IMR-90 (cell line): ENCODE results near the gene STOX1. TPM values are rescaled to one million over a fixed set of nuclear protein-coding genes. Genes with fewer than 3 reads are reported as not detected.

Experiments
- ATAC-seq: fragments of 200-7000 bp; cut with Tn5 transposase; 2 replicates; pipeline ENCODE4 v1.9.1; 2020; ENCODE audit warnings: low read depth, mild to moderate bottlenecking, moderate library complexity
- BruUV-seq: library from RNA; stranded (reverse); fragments of 400-500 nt; replicated peaks from 2 replicates; lab custom pipeline; 2021; lab: Mats Ljungman, UMichigan
- CTCF ChIA-PET: fragments of 300-600 bp; formaldehyde crosslinking; extraction: SDS; loops from one replicate; lab custom pipeline; 2021; ENCODE audit warnings: antibody characterized with exemption; lab: Yijun Ruan, JAX
- POLR2A ChIA-PET: fragments of 300-600 bp; sonication (Branson Sonifier 250); formaldehyde crosslinking; loops from one replicate; lab custom pipeline; 2022; ENCODE audit warnings: antibody characterized with exemption; ENCODE audit not compliant: unreplicated experiment; lab: Charles Lee
- DNase-seq: peaks from one replicate; pipeline ENCODE4 v3.0.0; 2013
- H2AFZ ChIP-seq: replicated peaks from 2 replicates; pipeline ENCODE3; 2013; ENCODE audit warnings: low read length, mild to moderate bottlenecking; ENCODE audit not compliant: poor library complexity
- H2AK5ac ChIP-seq: 2 replicates; pipeline ENCODE4 v1.6.1; 2013; ENCODE audit warnings: low read depth, low read length, inconsistent platforms
- H2AK9ac ChIP-seq: replicated peaks from 2 replicates; pipeline ENCODE3; 2013; ENCODE audit warnings: mild to moderate bottlenecking, low read depth, low read length, moderate library complexity; ENCODE audit not compliant: poor library complexity
- H2BK120ac ChIP-seq: 2 replicates; pipeline ENCODE4 v1.6.1; 2013; ENCODE audit warnings: low read depth, low read length, inconsistent platforms
- H2BK15ac ChIP-seq: 3 replicates; pipeline ENCODE4 v1.6.1; 2013; ENCODE audit warnings: low read depth, low read length, inconsistent platforms
- H2BK20ac ChIP-seq: 2 replicates; pipeline ENCODE4 v1.6.1; 2013; ENCODE audit warnings: low read depth, mild to moderate bottlenecking, inconsistent platforms, low read length, moderate library complexity
- H2BK5ac ChIP-seq: 2 replicates; pipeline ENCODE4 v1.6.1; 2013; ENCODE audit warnings: mild to moderate bottlenecking, low read depth, low read length, inconsistent platforms; ENCODE audit not compliant: poor library complexity, severe bottlenecking
- H3K14ac ChIP-seq: replicated peaks from 2 replicates; pipeline ENCODE4 v1.6.1; 2013; ENCODE audit warnings: low read depth, low read length, inconsistent platforms
- H3K18ac ChIP-seq: 2 replicates; pipeline ENCODE4 v1.6.1; 2013; ENCODE audit warnings: low read depth, low read length, control low read depth
- H3K23ac ChIP-seq: 2 replicates; pipeline ENCODE4 v1.6.1; 2013; ENCODE audit warnings: low read depth, low read length, inconsistent platforms
- H3K27ac ChIP-seq: 2 replicates; pipeline ENCODE4 v1.5.1; 2013; ENCODE audit warnings: mild to moderate bottlenecking, control low read depth, low read length; ENCODE audit not compliant: insufficient read depth
- H3K27me3 ChIP-seq: 2 replicates; pipeline ENCODE4 v1.6.1; 2013; ENCODE audit warnings: low read length; ENCODE audit not compliant: control insufficient read depth, insufficient read depth
- H3K36me3 ChIP-seq: 2 replicates; pipeline ENCODE4 v1.6.1; 2013; ENCODE audit warnings: low read length, mixed read lengths; ENCODE audit not compliant: control insufficient read depth, insufficient read depth
- H3K4ac ChIP-seq: 2 replicates; pipeline ENCODE4 v1.6.1; 2013; ENCODE audit warnings: low read depth, low read length, inconsistent platforms
- H3K4me1 ChIP-seq: 2 replicates; pipeline ENCODE4 v1.6.1; 2013; ENCODE audit warnings: low read length, mixed read lengths; ENCODE audit not compliant: control insufficient read depth, insufficient read depth
- H3K4me2 ChIP-seq: 2 replicates; pipeline ENCODE4 v1.6.1; 2013; ENCODE audit warnings: low read depth, mild to moderate bottlenecking, control low read depth, low read length, moderate library complexity
- H3K4me3 ChIP-seq: 2 replicates; pipeline ENCODE4 v1.5.1; 2013; ENCODE audit warnings: low read depth, mild to moderate bottlenecking, control low read depth, low read length, moderate library complexity; ENCODE audit not compliant: insufficient read depth
- H3K56ac ChIP-seq: 2 replicates; pipeline ENCODE4 v1.6.1; 2013; ENCODE audit warnings: low read length, inconsistent platforms; ENCODE audit not compliant: insufficient read depth; ENCODE audit errors: extremely low read depth
- H3K79me1 ChIP-seq, 2 experiments: 2 replicates each; pipeline ENCODE4 v1.6.1; 2013; ENCODE audit warnings: low read length in 2 of 2, inconsistent platforms in 1 of 2, low read depth in 1 of 2
- H3K9ac ChIP-seq: 2 replicates; pipeline ENCODE4 v1.6.1; 2013; ENCODE audit warnings: low read depth, low read length, control low read depth
- H3K9me1 ChIP-seq: 2 replicates; pipeline ENCODE4 v1.6.1; 2013; ENCODE audit warnings: low read length, inconsistent platforms; ENCODE audit not compliant: insufficient read depth
- H3K9me3 ChIP-seq: 2 replicates; pipeline ENCODE4 v1.6.1; 2013; ENCODE audit warnings: low read length; ENCODE audit not compliant: control insufficient read depth, insufficient read depth
- H4K20me1 ChIP-seq: 2 replicates; pipeline ENCODE4 v1.6.1; 2013; ENCODE audit warnings: low read length, inconsistent platforms; ENCODE audit not compliant: insufficient read depth
- H4K5ac ChIP-seq: 2 replicates; pipeline ENCODE4 v1.6.1; 2013; ENCODE audit warnings: mild to moderate bottlenecking, low read depth, low read length, control low read depth
- H4K8ac ChIP-seq, 2 experiments: 2 replicates each; pipeline ENCODE4 v1.6.1; 2013; ENCODE audit warnings: low read depth in 2 of 2, low read length in 2 of 2, control low read depth in 1 of 2, inconsistent platforms in 1 of 2
- H4K91ac ChIP-seq: 2 replicates; pipeline ENCODE4 v1.6.1; 2013; ENCODE audit warnings: low read depth, low read length, inconsistent platforms; ENCODE audit not compliant: insufficient read depth
- BHLHE40 ChIP-seq: fragments of 150-350 bp; IDR thresholded peaks from 2 replicates; pipeline ENCODE4 v1.6.1; 2016; ENCODE audit warnings: mild to moderate bottlenecking, low read depth, low read length
- CEBPB ChIP-seq: IDR thresholded peaks from 2 replicates; pipeline ENCODE4 v1.6.1; 2012; ENCODE audit warnings: low read depth, low read length, improper control_type of control experiment
- CTCF ChIP-seq: conservative IDR thresholded peaks from 2 replicates; pipeline ENCODE4 v1.5.1; 2012; ENCODE audit warnings: mild to moderate bottlenecking, low read depth, low read length, improper control_type of control experiment
- ELK1 ChIP-seq: fragments of 150-350 bp; IDR thresholded peaks from 2 replicates; pipeline ENCODE4 v1.6.1; 2016; ENCODE audit warnings: low read depth, mild to moderate bottlenecking, low read length, moderate library complexity, borderline replicate concordance
- FOS ChIP-seq: fragments of 150-350 bp; IDR thresholded peaks from 2 replicates; pipeline ENCODE4 v1.6.1; 2016; ENCODE audit warnings: low read depth, low read length
- MAFK ChIP-seq: IDR thresholded peaks from 2 replicates; pipeline ENCODE4 v1.6.1; 2012; ENCODE audit warnings: low read depth, low read length, improper control_type of control experiment
- MAZ ChIP-seq: IDR thresholded peaks from 2 replicates; pipeline ENCODE4 v1.6.1; 2012; ENCODE audit warnings: low read depth, mild to moderate bottlenecking, low read length, improper control_type of control experiment, moderate library complexity, borderline replicate concordance
- MXI1 ChIP-seq: IDR thresholded peaks from 2 replicates; pipeline ENCODE4 v1.6.1; 2012; ENCODE audit warnings: low read depth, mild to moderate bottlenecking, low read length, moderate library complexity, borderline replicate concordance
- NFE2L2 ChIP-seq: fragments of 150-350 bp; IDR thresholded peaks from 2 replicates; pipeline ENCODE4 v1.6.1; 2016; ENCODE audit warnings: low read depth, mild to moderate bottlenecking, low read length
- POLR2A ChIP-seq: IDR thresholded peaks from 2 replicates; pipeline ENCODE4 v1.6.1; 2012; ENCODE audit warnings: mild to moderate bottlenecking, low read depth, low read length
- USF2 ChIP-seq: fragments of 150-350 bp; IDR thresholded peaks from 2 replicates; pipeline ENCODE4 v1.6.1; 2017; ENCODE audit warnings: mild to moderate bottlenecking, antibody characterized with exemption, low read length, low read depth
- dilution Hi-C: fragments of 300-500 bp; cut with HindIII; formaldehyde crosslinking; loops from one replicate; pipeline ENCODE4 v1.14.3; 2018; ENCODE audit warnings: low sequenced_read_pairs; ENCODE audit not compliant: unreplicated experiment
- in situ Hi-C: fragments of 300-500 bp; cut with MboI; formaldehyde crosslinking; loops from 3 replicates; pipeline ENCODE4 v1.14.3; 2019; ENCODE audit warnings: low sequenced_read_pairs, inconsistent platforms, mixed read lengths
- intact Hi-C: fragments of 100-400 bp; cut with micrococcal nuclease; formaldehyde crosslinking; loops from 2 replicates; pipeline ENCODE4 v1.10.0; 2022
- polyA plus RNA-seq, 3 experiments: library from polyadenylated mRNA; depleted of rRNA; stranded (reverse); fragments of >200 nt; gene quantifications; 2 replicates each; pipeline ENCODE4 v1.2.3, GENCODE V29; 2012; ENCODE audit warnings: low replicate concordance in 1 of 3
- total RNA-seq: library from RNA; depleted of rRNA; stranded (reverse); fragments of >200 nt; gene quantifications from 2 replicates; pipeline ENCODE4 v1.2.3, GENCODE V29; 2012

STOX1 gene
- total and polyA plus RNA-seq, 2 of the 4 experiments (the other 2 are of a cell fraction): 0.03 to 0.18 TPM

DNA sequence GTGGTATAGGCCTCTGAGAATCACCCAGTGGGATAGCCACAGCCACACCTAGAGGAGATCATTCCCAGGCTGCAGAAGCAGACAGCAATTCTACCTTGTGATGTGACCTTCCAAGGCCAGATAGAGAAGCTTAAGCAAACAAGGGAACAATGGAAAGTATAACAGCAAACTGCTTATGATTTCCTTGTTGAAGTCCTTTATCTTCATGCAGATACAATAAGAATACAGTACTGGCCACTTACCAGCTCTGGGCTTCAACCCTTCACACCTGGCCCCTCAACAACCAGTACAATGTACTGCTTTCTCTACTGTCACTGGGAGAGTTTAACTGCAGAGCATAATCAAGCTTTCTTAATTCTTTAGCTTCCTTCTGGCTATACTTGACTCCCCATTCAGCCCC is 51.2 kb downstream of the STOX1 start:
- no peak overlapping the region for H2AK9ac ChIP-seq
- no peak for ATAC-seq
- no peak overlapping the region for H3K4ac ChIP-seq
- ChIA-PET POLR2A (no interaction called here), CTCF (interaction anchor here (0.7 kb wide), 1 partner anchor 39 kb away, joined by 3 read pairs; no protein-coding TSS in a partner anchor)
- no peak overlapping the region for H2BK5ac ChIP-seq
- dilution Hi-C loops (no loop called here), intact Hi-C loops (loop anchor here (5.0 kb wide), 1 partner anchor 76 kb away; no protein-coding TSS in a partner anchor), in situ Hi-C loops (no loop called here)
- H4K91ac ChIP-seq: no peak overlapping the region
- no peak overlapping the region for H2AK5ac ChIP-seq
- no peak for TF ChIP-seq MAFK
- TF ChIP-seq MXI1: no peak
- no peak for TF ChIP-seq ELK1
- TF ChIP-seq FOS: no peak
- TF ChIP-seq MAZ: no peak
- no peak for TF ChIP-seq CEBPB
- TF ChIP-seq USF2: no peak
- no peak for TF ChIP-seq CTCF
- no peak for TF ChIP-seq NFE2L2
- TF ChIP-seq POLR2A: no peak
- no peak for TF ChIP-seq BHLHE40
- peaks cover 1% of the 10 kb centered on the region; the same call in 1 of the 2 replicates for H3K4me1 ChIP-seq
- no peaks in the 10 kb centered on the region for H4K20me1 ChIP-seq
- H2AFZ ChIP-seq: no peak overlapping the region
- H2BK120ac ChIP-seq: no peak overlapping the region
- peaks cover 11% of the 10 kb centered on the region for H3K27me3 ChIP-seq
- no peak overlapping the region for H4K8ac ChIP-seq
- no peak overlapping the region for H3K4me3 ChIP-seq
- no peak overlapping the region for H3K23ac ChIP-seq
- no peaks in the 10 kb centered on the region for H3K79me1 ChIP-seq
- H4K5ac ChIP-seq: no peak overlapping the region
- H3K9ac ChIP-seq: no peak overlapping the region
- H2BK15ac ChIP-seq: no peak overlapping the region
- H3K14ac ChIP-seq: no peak overlapping the region
- no peaks in the 10 kb centered on the region for H3K36me3 ChIP-seq
- no peak for DNase-seq
- no peak overlapping the region for H3K18ac ChIP-seq
- no TSS peak for BruUV-seq
- no peak overlapping the region for H2BK20ac ChIP-seq
- no peak overlapping the region for H3K27ac ChIP-seq
- no peak overlapping the region for H3K56ac ChIP-seq
- H3K4me2 ChIP-seq: no peak overlapping the region
- H3K9me3 ChIP-seq: no peaks in the 10 kb centered on the region
- no peaks in the 10 kb centered on the region for H3K9me1 ChIP-seq
